Thyroid gland (tissue), 4 donors: Measurements from ENCODE around the gene ROPN1B.
"Not testable (repeated sequence)": the region's sequence is repeated elsewhere in the genome, so short reads cannot be mapped to it uniquely, and the experiment has no call there.

Experiments
- CTCF ChIP-seq, 6 experiments: fragments of 200-600 bp in 3 of 6; fragments of 450-650 bp in 3 of 6; sonication (generic) in 3 of 6; IDR thresholded peaks; one replicate each; pipeline ENCODE4 v1.5.1; 2016 to 2019; ENCODE audit warnings: antibody characterized with exemption in 6 of 6, mild to moderate bottlenecking in 2 of 6, inconsistent platforms in 1 of 6, moderate library complexity in 1 of 6
- POLR2A ChIP-seq, 2 donors: fragments of 450-650 bp; IDR thresholded peaks; one replicate each; pipeline ENCODE4 v1.6.1; 2017; ENCODE audit warnings: antibody characterized with exemption in 2 of 2, mild to moderate bottlenecking in 2 of 2, moderate library complexity in 1 of 2

GRCh38 chr3:125929765-125930164 is 39.2 kb upstream of the ROPN1B start:
- not testable (repeated sequence) for TF ChIP-seq CTCF, POLR2A (IDR thresholded peaks at IDR 0.05)
